ENCODE data around the gene PDE12. TPM values are rescaled to one million over a fixed set of nuclear protein-coding genes. Genes with fewer than 3 reads are reported as not detected.

The PDE12 gene
- total and polyA plus RNA-seq, 2 of the 8 experiments (the other 6 are each of a cell fraction or from before 2014, with no cell fraction given): 9.0 to 12.1 TPM

GRCh38 chr3:57596495-57597126 is 40.5 kb downstream of the PDE12 start (continued):
- peak; percentile 61; the same call in 1 of the 2 replicates for TF ChIP-seq TAF1 (IDR thresholded peaks at IDR 0.05; ENCODE audit: low read depth, low read length)
- TF ChIP-seq CHD2 (IDR thresholded peaks at IDR 0.05; ENCODE audit: low read length): no peak
- TF ChIP-seq POLR2A (IDR thresholded peaks at IDR 0.05; ENCODE audit: control extremely low read depth in 1 of 2, low read depth in 2 of 2, low read length in 2 of 2): peak in 1 of 2 experiments; percentile 52; a peak in 2 of 3 replicates
- TF ChIP-seq USF2 (IDR thresholded peaks at IDR 0.05; ENCODE audit: low read length): no peak
- no peak for TF ChIP-seq CEBPB (IDR thresholded peaks at IDR 0.05; ENCODE audit: low read depth, low read length)

Data from H1 (cell line).